HG03378 (cell line): ENCODE data around the gene DNHD1.
"Not testable (repeated sequence)": the region's sequence is repeated elsewhere in the genome, so short reads cannot be mapped to it uniquely, and the experiment has no call there.

Experiments used
- ATAC-seq: cut with Tn5 transposase; IDR thresholded peaks from one replicate; pipeline ENCODE4 v1.9.1; 2021; ENCODE audit warnings: mild to moderate bottlenecking, moderate library complexity; ENCODE audit not compliant: unreplicated experiment

The DNHD1 gene

GRCh38 chr11:6481012-6481923 is 15.8 kb upstream of the DNHD1 start, which contains the start of the genes ARFIP2 and TIMM10B:
Gene ARFIP2, minus strand, starts transcription at chr11:6481331. Its CDS starts 910 bp downstream, at chr11:6480421.
Gene TIMM10B, plus strand, starts transcription at chr11:6481501. Its CDS starts 16 bp downstream, at chr11:6481517.
- ATAC-seq: peak; percentile 97

GRCh38 chr11:6481924-6482275 is 15.2 kb upstream of the DNHD1 start:
- no peak for ATAC-seq

GRCh38 chr11:6482441-6482840 is 14.6 kb upstream of the DNHD1 start:
- ATAC-seq: no peak

GRCh38 chr11:6483015-6483414 is 14.1 kb upstream of the DNHD1 start:
- ATAC-seq: no peak

- ATAC-seq: no peak
These were observed 11.4 kb upstream of the DNHD1 start for GRCh38 chr11:6485661-6486060.

GRCh38 chr11:6486256-6486655 is 10.8 kb upstream of the DNHD1 start:
- ATAC-seq: no peak

GRCh38 chr11:6486938-6487337 is 10.1 kb upstream of the DNHD1 start:
- no peak for ATAC-seq

GRCh38 chr11:6488342-6488741 is 8.7 kb upstream of the DNHD1 start:
- no peak for ATAC-seq

GRCh38 chr11:6488821-6489220 is 8.3 kb upstream of the DNHD1 start:
- no peak for ATAC-seq

- ATAC-seq: no peak
These were observed 7.8 kb upstream of the DNHD1 start for GRCh38 chr11:6489306-6489705.

- no peak for ATAC-seq
These were observed 1.0 kb downstream of the DNHD1 start for GRCh38 chr11:6498121-6498520.

- no peak for ATAC-seq
These were observed 1.5 kb downstream of the DNHD1 start for GRCh38 chr11:6498544-6498943.

- ATAC-seq: no peak
These were observed 5.3 kb downstream of the DNHD1 start for GRCh38 chr11:6502382-6502781.

- ATAC-seq: no peak
These were observed 7.1 kb downstream of the DNHD1 start for GRCh38 chr11:6504166-6504565.

- ATAC-seq: no peak
These were observed 8.6 kb downstream of the DNHD1 start for GRCh38 chr11:6505577-6506240.

- no peak for ATAC-seq
These were observed 19.8 kb downstream of the DNHD1 start for GRCh38 chr11:6516865-6517264.

GRCh38 chr11:6520265-6520664 is 23.2 kb downstream of the DNHD1 start:
- ATAC-seq: no peak

- not testable (repeated sequence) for ATAC-seq
These were observed 24.9 kb downstream of the DNHD1 start for GRCh38 chr11:6521946-6522345.

GRCh38 chr11:6523253-6523652 is 26.2 kb downstream of the DNHD1 start:
- ATAC-seq: no peak

GRCh38 chr11:6526411-6527135 is 29.5 kb downstream of the DNHD1 start:
- no peak for ATAC-seq

GRCh38 chr11:6529266-6529665 is 32.2 kb downstream of the DNHD1 start:
- ATAC-seq: no peak
